D721Med (cell line): ENCODE results near the gene NT5DC1.

Source experiments
- DNase-seq: peaks from one replicate; pipeline ENCODE4 v3.0.0; 2011; ENCODE audit warnings: low spot score; ENCODE audit not compliant: insufficient read length
- FAIRE-seq: peaks from 2 replicates; lab custom pipeline; 2011; peaks lifted over from hg19 to GRCh38; lab: Jason Lieb, UNC
- CTCF ChIP-seq: IDR thresholded peaks from 2 replicates; pipeline ENCODE4 v1.5.1; 2012; ENCODE audit warnings: mild to moderate bottlenecking, control low read depth; ENCODE audit not compliant: insufficient read depth; ENCODE audit errors: missing control alignments

NT5DC1 gene

GRCh38 chr6:116208056-116208785 lies 107.6 kb downstream of the NT5DC1 start:
- DNase-seq, result no peak
- FAIRE-seq, result no peak
- TF ChIP-seq CTCF, result no peak

- DNase-seq, result no peak
- no peak for FAIRE-seq
- TF ChIP-seq CTCF, result no peak
These were observed 109.7 kb downstream of the NT5DC1 start for GRCh38 chr6:116210316-116210715.

- TF ChIP-seq CTCF, result no peak
- FAIRE-seq (no peak), DNase-seq (no peak)
These were observed 110.2 kb downstream of the NT5DC1 start for GRCh38 chr6:116210750-116211425.

- FAIRE-seq, result no peak
- DNase-seq, result no peak
- TF ChIP-seq CTCF, result no peak
These were observed 114.0 kb downstream of the NT5DC1 start for GRCh38 chr6:116214681-116215080.

GRCh38 chr6:116215414-116215813 lies 114.8 kb downstream of the NT5DC1 start:
- TF ChIP-seq CTCF, result no peak
- FAIRE-seq, result no peak

GRCh38 chr6:116217069-116217468 lies 116.4 kb downstream of the NT5DC1 start:
- DNase-seq, result no peak
- TF ChIP-seq CTCF, result peak; percentile 46
- FAIRE-seq, result peak; percentile 41

More at GRCh38 chr6:116215414-116215813, 114.8 kb downstream of the NT5DC1 start:
- no peak for DNase-seq

- peak; percentile 45 for TF ChIP-seq CTCF
- no peak for FAIRE-seq
- no peak for DNase-seq
These were observed 117.5 kb downstream of the NT5DC1 start for GRCh38 chr6:116218172-116218633.
